Smooth muscle cell (in vitro differentiated cells): Measurements from ENCODE around the gene UCK2. TPM values are rescaled to one million over a fixed set of nuclear protein-coding genes. Genes with fewer than 3 reads are reported as not detected.

ENCODE experiments used
- DNase-seq: peaks from one replicate; lab custom pipeline; 2025; ENCODE audit not compliant: unreplicated experiment; lab: John Stamatoyannopoulos, UW
- H2AFZ ChIP-seq: fragments of 200-600 bp; sonication (generic); 2 replicates; pipeline ENCODE4 v1.6.0; 2016; ENCODE audit warnings: antibody characterized with exemption, low read depth, mild to moderate bottlenecking
- H3F3A ChIP-seq: fragments of 200-600 bp; sonication (generic); 2 replicates; pipeline ENCODE4 v1.6.0; 2017; ENCODE audit warnings: antibody characterized with exemption, low read depth
- H3K27ac ChIP-seq: fragments of 200-600 bp; sonication (generic); 2 replicates; pipeline ENCODE4 v1.5.1; 2016; ENCODE audit warnings: low read depth, mild to moderate bottlenecking
- H3K27me3 ChIP-seq: fragments of 200-600 bp; sonication (generic); 2 replicates; pipeline ENCODE4 v1.6.1; 2016; ENCODE audit warnings: low read depth, mild to moderate bottlenecking
- H3K36me3 ChIP-seq: fragments of 200-600 bp; sonication (generic); 2 replicates; pipeline ENCODE4 v1.5.1; 2016; ENCODE audit warnings: low read depth
- H3K4me1 ChIP-seq: fragments of 200-600 bp; sonication (generic); 2 replicates; pipeline ENCODE4 v1.5.1; 2016; ENCODE audit warnings: low read depth
- H3K4me2 ChIP-seq: fragments of 200-600 bp; sonication (generic); 2 replicates; pipeline ENCODE4 v1.6.0; 2016; ENCODE audit warnings: mild to moderate bottlenecking
- H3K4me3 ChIP-seq: fragments of 200-600 bp; sonication (generic); 2 replicates; pipeline ENCODE4 v1.5.1; 2016; ENCODE audit warnings: mild to moderate bottlenecking
- H3K79me2 ChIP-seq: fragments of 200-600 bp; sonication (generic); 2 replicates; pipeline ENCODE4 v1.6.0; 2016; ENCODE audit warnings: low read depth, mild to moderate bottlenecking
- H3K9ac ChIP-seq: fragments of 200-600 bp; sonication (generic); 2 replicates; pipeline ENCODE4 v1.6.0; 2016; ENCODE audit warnings: low read depth
- H3K9me3 ChIP-seq: fragments of 200-600 bp; sonication (generic); replicated peaks from 2 replicates; pipeline ENCODE4 v1.5.1; 2016; ENCODE audit warnings: low read depth
- H4K20me1 ChIP-seq: fragments of 200-600 bp; sonication (generic); 2 replicates; pipeline ENCODE4 v1.6.0; 2016; ENCODE audit warnings: low read depth
- CTCF ChIP-seq: fragments of 200-600 bp; sonication (generic); IDR thresholded peaks from 2 replicates; pipeline ENCODE4 v1.5.1; 2017; ENCODE audit warnings: borderline replicate concordance, mild to moderate bottlenecking, antibody characterized with exemption; ENCODE audit not compliant: insufficient read depth, poor library complexity, severe bottlenecking
- WGBS: methylation state at CpG from one replicate; pipeline ENCODE4 v1.1.7; 2016; ENCODE audit warnings: low lambda C conversion rate; 5-methylcytosine and 5-hydroxymethylcytosine counted together
- polyA plus RNA-seq: library from polyadenylated mRNA; unstranded; fragments of >200 nt; fragmentation: Nextera tagmentation; extraction: Ambion mirVana; gene quantifications from 2 replicates; pipeline ENCODE4 v1.2.1, GENCODE V29; 2016
- total RNA-seq: library from RNA; depleted of rRNA; stranded (reverse); fragments of >200 nt; gene quantifications from 2 replicates; pipeline ENCODE4 v1.2.3, GENCODE V29; 2014

The UCK2 gene
- total and polyA plus RNA-seq, 2 experiments from 2014 or later, result 32.6 to 39.5 TPM

GRCh38 chr1:165865633-165866340 is 38.4 kb downstream of the UCK2 start:
- no peak overlapping the region for H3K4me3 ChIP-seq
- H4K20me1 ChIP-seq, result peaks cover 18% of the 10 kb centered on the region
- peaks cover 2% of the 10 kb centered on the region for H3F3A ChIP-seq
- no peak overlapping the region for H3K9ac ChIP-seq
- no peak overlapping the region for H2AFZ ChIP-seq
- 91% methylated on average over 12 of the region's 12 CpGs for WGBS
- no peaks in the 10 kb centered on the region for H3K9me3 ChIP-seq
- peaks cover 4% of the 10 kb centered on the region for H3K4me1 ChIP-seq
- DNase-seq, result no peak
- peaks cover 84% of the 10 kb centered on the region for H3K79me2 ChIP-seq
- no peak for TF ChIP-seq CTCF
- no peaks in the 10 kb centered on the region for H3K27me3 ChIP-seq
- H3K27ac ChIP-seq, result no peak overlapping the region
- no peak overlapping the region for H3K4me2 ChIP-seq
- H3K36me3 ChIP-seq, result no peaks in the 10 kb centered on the region

- TF ChIP-seq CTCF, result peak; percentile 40
Observed at GRCh38 chr1:165869343-165869742, 41.9 kb downstream of the UCK2 start.

GRCh38 chr1:165871311-165872067 is 44.1 kb downstream of the UCK2 start:
- no peak overlapping the region for H3K4me2 ChIP-seq
- TF ChIP-seq CTCF, result peak; percentile 8
- peaks cover 2% of the 10 kb centered on the region for H3F3A ChIP-seq
- DNase-seq, result no peak
- H3K9ac ChIP-seq, result no peak overlapping the region
- H3K36me3 ChIP-seq, result no peaks in the 10 kb centered on the region
- WGBS, result 68% methylated on average over 4 of the region's 4 CpGs
- no peaks in the 10 kb centered on the region for H4K20me1 ChIP-seq
- peaks cover 91% of the 10 kb centered on the region for H3K79me2 ChIP-seq
- H2AFZ ChIP-seq, result no peak overlapping the region
- no peak overlapping the region for H3K27ac ChIP-seq
- peaks cover 5% of the 10 kb centered on the region for H3K9me3 ChIP-seq
- no peak overlapping the region for H3K4me3 ChIP-seq
- H3K4me1 ChIP-seq, result no peaks in the 10 kb centered on the region
- no peaks in the 10 kb centered on the region for H3K27me3 ChIP-seq

More at GRCh38 chr1:165869343-165869742, 41.9 kb downstream of the UCK2 start:
- WGBS, result 75% methylated on average over 5 of the region's 5 CpGs
- peaks cover 91% of the 10 kb centered on the region for H3K79me2 ChIP-seq
- H3K27me3 ChIP-seq, result no peaks in the 10 kb centered on the region
- no peak overlapping the region for H2AFZ ChIP-seq
- no peak overlapping the region for H3K27ac ChIP-seq
- no peaks in the 10 kb centered on the region for H3K36me3 ChIP-seq
- no peak overlapping the region for H3K9ac ChIP-seq
- H3K4me2 ChIP-seq, result no peak overlapping the region
- peaks cover 4% of the 10 kb centered on the region for H4K20me1 ChIP-seq
- peaks cover 2% of the 10 kb centered on the region for H3F3A ChIP-seq
- no peak for DNase-seq
- H3K9me3 ChIP-seq, result peaks cover 5% of the 10 kb centered on the region
- H3K4me1 ChIP-seq, result no peaks in the 10 kb centered on the region
- no peak overlapping the region for H3K4me3 ChIP-seq

- TF ChIP-seq CTCF, result no peak
- Histone ChIP-seq H2AFZ (no peak overlapping the region), H3K27me3 (no peaks in the 10 kb centered on the region), H3K4me3 (no peak overlapping the region), H3K4me1 (no peaks in the 10 kb centered on the region), H3K27ac (no peak overlapping the region), H3K79me2 (peaks cover 91% of the 10 kb centered on the region), H3K9me3 (peaks cover 5% of the 10 kb centered on the region), H3K36me3 (no peaks in the 10 kb centered on the region), H3F3A (no peaks in the 10 kb centered on the region), H3K9ac (no peak overlapping the region), H4K20me1 (no peaks in the 10 kb centered on the region), H3K4me2 (no peak overlapping the region)
- no peak for DNase-seq
- 85% methylated on average over 5 of the region's 5 CpGs for WGBS
Observed at GRCh38 chr1:165873481-165873880, 46.1 kb downstream of the UCK2 start.
